ENCODE measurements around the gene BICC1. TPM values are rescaled to one million over a fixed set of nuclear protein-coding genes. Genes with fewer than 3 reads are reported as not detected.
"Not testable (repeated sequence)": the region's sequence is repeated elsewhere in the genome, so short reads cannot be mapped to it uniquely, and the experiment has no call there.

BICC1 gene
- polyA plus RNA-seq, 4 donors = 72.5 to 84.9 (median 79.7) TPM

- DNase-seq (ENCODE audit: low read depth in 4 of 4, low spot score in 2 of 4) = no peak
Observed at GRCh38 chr10:58839771-58840170, 327.1 kb downstream of the BICC1 start.

- DNase-seq (ENCODE audit: low read depth in 4 of 4, low spot score in 2 of 4) = no peak
Observed at GRCh38 chr10:58840840-58841435, 328.3 kb downstream of the BICC1 start.

DNA sequence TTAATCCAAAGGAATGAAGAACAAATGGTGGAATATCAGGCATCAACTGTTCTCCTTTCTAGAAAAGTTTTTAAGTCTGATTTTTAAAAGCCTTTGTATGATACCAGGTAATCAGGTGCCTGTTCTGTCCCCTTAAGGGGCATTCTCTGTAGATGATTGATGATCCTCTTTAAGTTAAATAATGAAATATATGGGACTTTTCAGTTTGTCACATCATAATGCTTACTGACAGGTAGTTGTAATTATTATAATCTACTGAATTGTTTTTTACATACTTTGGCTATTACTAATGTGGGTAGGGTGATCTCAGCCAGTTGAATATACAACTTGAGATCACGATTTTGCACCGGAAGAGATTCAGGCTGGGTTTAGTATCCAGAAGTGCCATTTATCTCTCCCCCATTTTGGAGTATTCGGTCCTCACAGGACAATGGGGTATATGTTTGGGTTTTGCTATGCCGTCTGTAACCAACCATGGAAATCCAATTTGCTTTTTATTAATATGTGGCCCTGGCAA, 330.2 kb downstream of the BICC1 start:
- no peak for DNase-seq (ENCODE audit: low read depth in 4 of 4, low spot score in 2 of 4)

DNA sequence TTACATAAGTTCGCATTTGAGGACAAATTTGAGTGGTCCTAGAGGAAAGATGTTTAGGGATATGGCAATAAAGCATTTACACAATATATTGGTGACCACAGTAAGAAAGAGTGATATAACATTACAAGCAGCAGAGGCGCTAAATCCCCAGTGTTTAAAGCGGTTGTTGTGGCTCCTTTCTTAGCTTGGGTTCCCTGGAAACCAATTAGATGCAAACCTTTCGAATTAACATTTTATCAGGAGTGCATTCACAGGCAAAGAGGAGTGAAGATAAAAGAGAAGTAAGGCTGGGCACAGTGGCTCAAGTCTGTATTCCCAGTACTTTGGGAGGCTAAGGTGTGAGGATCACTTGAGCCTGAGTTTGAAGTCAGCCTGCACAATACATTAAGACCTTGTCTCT, 331.1 kb downstream of the BICC1 start:
- no peak for DNase-seq (ENCODE audit: low read depth in 4 of 4, low spot score in 2 of 4)

DNA sequence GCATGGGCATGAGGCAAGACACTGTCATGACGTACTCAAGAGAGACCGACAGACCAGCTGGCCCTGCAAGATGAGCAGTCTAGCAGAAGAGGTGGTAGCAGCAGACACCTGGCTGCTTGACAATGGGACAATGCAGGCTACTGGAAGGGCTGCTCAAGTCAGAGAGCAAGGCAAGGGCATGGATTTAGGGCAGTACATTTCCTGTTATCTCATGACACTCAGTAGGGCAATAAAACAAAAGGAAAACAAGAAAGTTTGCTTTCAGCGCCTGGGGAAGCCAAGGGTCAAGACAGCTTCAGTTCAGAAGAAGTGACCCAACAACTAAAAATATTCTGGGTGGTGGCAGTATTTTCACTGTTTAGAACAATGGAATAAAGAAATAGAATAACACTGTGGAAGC, 332.0 kb downstream of the BICC1 start:
- no peak for DNase-seq (ENCODE audit: low read depth in 4 of 4, low spot score in 2 of 4)

DNA sequence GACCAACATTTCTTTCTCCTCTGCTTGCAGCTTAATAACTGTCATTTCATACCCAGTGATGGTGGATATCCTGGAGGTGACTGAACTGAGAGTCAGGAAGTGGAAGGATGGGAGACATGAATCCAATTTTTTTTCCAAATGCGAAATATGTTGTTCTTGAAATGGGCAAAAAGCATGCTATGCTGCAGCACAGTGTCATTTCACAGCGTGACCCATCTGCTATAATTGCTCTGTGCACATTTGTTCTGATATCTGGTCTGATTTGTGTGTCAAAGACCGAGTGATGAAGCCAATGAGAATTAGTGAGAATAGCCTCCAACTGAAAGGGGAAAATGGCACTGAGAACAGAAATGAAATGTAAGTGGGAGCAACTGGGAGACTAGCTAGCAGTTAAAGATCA, 334.2 kb downstream of the BICC1 start:
- no peak for DNase-seq (ENCODE audit: low read depth in 4 of 4, low spot score in 2 of 4)

DNA sequence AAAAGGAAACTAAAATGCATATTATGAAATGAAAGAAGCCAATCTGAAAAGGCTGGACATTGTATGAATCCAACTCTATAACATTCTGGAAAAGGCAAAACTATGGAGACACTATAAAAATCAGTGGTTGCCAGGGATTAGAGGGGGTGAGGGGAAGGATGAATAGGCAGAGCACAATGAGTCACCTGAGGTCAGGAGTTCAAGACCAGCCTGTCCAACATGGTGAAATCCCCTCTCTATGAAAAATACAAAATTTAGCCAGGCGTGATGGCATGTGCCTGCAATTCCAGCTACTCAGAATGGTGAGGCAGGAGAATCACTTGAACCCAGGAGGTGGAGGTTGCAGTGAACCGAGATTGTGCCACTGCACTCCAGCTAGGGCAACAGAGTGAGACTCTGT, 338.9 kb downstream of the BICC1 start:
- DNase-seq (ENCODE audit: low read depth in 4 of 4, low spot score in 2 of 4) = no peak

DNA sequence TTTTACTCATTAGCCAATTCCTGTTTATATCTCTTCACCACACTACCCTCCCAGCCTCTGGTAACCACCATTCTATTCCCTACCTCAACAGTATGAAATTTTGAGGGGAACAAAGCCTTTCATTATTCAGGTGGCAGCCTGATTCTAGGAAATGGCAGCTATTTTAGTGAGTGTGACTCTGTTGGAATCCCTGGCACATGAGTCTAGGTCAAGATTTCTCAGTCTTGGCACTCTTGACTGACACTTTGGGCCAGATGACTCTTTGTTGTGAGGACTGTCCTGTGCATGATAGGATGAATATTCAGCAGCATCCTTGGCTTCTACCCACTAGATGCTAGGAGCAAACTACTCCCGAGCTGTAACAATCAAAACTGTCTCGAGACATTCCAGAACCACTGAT, 341.0 kb downstream of the BICC1 start:
- DNase-seq (ENCODE audit: low read depth in 4 of 4, low spot score in 2 of 4) = no peak

- no peak for DNase-seq (ENCODE audit: low read depth in 4 of 4, low spot score in 2 of 4)
Observed at GRCh38 chr10:58854811-58855210, 342.1 kb downstream of the BICC1 start.

GRCh38 chr10:58856508-58857240, 344.0 kb downstream of the BICC1 start:
- DNase-seq (ENCODE audit: low read depth in 4 of 4, low spot score in 2 of 4) = no peak

- DNase-seq (ENCODE audit: low read depth in 4 of 4, low spot score in 2 of 4) = no peak
Observed at GRCh38 chr10:58857251-58857805, 344.7 kb downstream of the BICC1 start.

- not testable (repeated sequence) for DNase-seq (ENCODE audit: low read depth in 4 of 4, low spot score in 2 of 4)
Observed at GRCh38 chr10:58858123-58858522, 345.5 kb downstream of the BICC1 start.

DNA sequence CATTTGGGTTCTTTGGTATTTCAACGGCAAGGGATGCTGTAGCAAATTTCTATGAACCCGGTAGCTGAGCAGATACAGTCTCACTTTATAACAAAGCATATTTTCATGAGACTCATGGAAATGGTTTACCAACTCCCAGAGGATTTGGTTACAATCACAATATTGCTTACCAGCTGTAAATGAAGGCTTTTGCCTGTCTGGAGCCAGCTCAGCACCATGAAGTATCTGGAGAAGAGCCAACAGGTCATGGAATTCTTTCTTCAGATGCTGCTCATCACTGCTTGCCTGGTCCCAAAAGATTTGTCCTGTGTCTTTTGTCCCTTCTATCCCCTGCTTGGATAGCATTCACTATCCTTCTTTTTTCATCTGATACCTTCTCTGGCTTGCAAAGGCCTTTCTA, 346.9 kb downstream of the BICC1 start:
- no peak for DNase-seq (ENCODE audit: low read depth in 4 of 4, low spot score in 2 of 4)

DNA sequence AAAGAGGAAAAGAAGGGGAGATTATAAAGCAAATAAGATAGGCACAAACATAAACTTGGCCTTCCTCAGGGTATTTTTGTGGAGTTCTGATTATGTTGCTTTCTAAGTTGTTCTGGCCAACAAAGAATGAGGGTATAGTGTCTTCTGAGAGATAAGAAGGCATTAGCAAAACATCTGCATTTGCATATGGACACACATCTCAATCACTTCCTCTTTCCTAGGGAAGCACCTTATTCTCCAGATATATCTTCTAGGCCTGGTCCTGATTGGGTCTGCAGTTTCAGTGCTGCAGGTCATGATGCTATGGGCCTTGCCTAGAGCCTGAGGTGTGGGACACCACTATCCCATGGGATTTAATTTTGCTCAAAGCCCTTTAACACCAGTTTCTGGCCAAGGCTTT, 355.0 kb downstream of the BICC1 start:
- no peak for DNase-seq (ENCODE audit: low read depth in 4 of 4, low spot score in 2 of 4)

- DNase-seq (ENCODE audit: low read depth in 4 of 4, low spot score in 2 of 4) = no peak
Observed at GRCh38 chr10:58868736-58869435, 356.2 kb downstream of the BICC1 start.

GRCh38 chr10:58870070-58870469, 357.4 kb downstream of the BICC1 start:
- DNase-seq (ENCODE audit: low read depth in 4 of 4, low spot score in 2 of 4) = no peak

GRCh38 chr10:58873161-58873560, 360.5 kb downstream of the BICC1 start:
- DNase-seq (ENCODE audit: low read depth in 4 of 4, low spot score in 2 of 4) = no peak
